Endothelial cell of umbilical vein (primary cell): Measurements from ENCODE around the gene PLA2G4E. TPM values are rescaled to one million over a fixed set of nuclear protein-coding genes. Genes with fewer than 3 reads are reported as not detected.

ENCODE experiments used
- BruUV-seq: library from RNA; stranded (reverse); fragments of 400-500 nt; replicated peaks from 2 replicates; lab custom pipeline; 2021; lab: Mats Ljungman, UMichigan
- CTCF ChIA-PET: fragments of 300-600, 350-600 bp; sonication (Branson Sonifier 250); formaldehyde crosslinking; loops from one replicate; lab custom pipeline; 2021; ENCODE audit warnings: antibody characterized with exemption, inconsistent platforms; lab: Charles Lee
- POLR2A ChIA-PET: fragments of 300-600, 350-600 bp; sonication (Branson Sonifier 250); formaldehyde crosslinking; loops from one replicate; lab custom pipeline; 2021; ENCODE audit warnings: antibody characterized with exemption, inconsistent platforms; lab: Charles Lee
- DNase-seq: peaks from one replicate; pipeline ENCODE4 v3.0.0-alpha.2; 2011; ENCODE audit warnings: low read depth, low spot score
- FAIRE-seq: peaks from 2 replicates; lab custom pipeline; 2011; peaks lifted over from hg19 to GRCh38; lab: Jason Lieb, UNC
- H2AFZ ChIP-seq: 2 replicates; pipeline ENCODE4 v1.6.0; 2012; ENCODE audit warnings: low read depth, low read length, control low read depth, inconsistent platforms
- H3K27ac ChIP-seq: 2 replicates; pipeline ENCODE4 v1.5.1; 2011; ENCODE audit warnings: low read depth, mild to moderate bottlenecking, control low read depth, low read length, moderate library complexity; ENCODE audit not compliant: insufficient read depth
- H3K27me3 ChIP-seq, 2 experiments: 2 replicates each; pipeline versions ENCODE4 v1.6.0 to v1.6.1; 2011; ENCODE audit warnings: low read length in 2 of 2, mixed read lengths in 1 of 2; ENCODE audit not compliant: control insufficient read depth in 2 of 2, insufficient read depth in 2 of 2
- H3K36me3 ChIP-seq, 2 experiments: 2 replicates in 1 of 2; 3 replicates in 1 of 2; pipeline ENCODE4 v1.5.1; 2011; ENCODE audit warnings: low read length in 2 of 2, mild to moderate bottlenecking in 1 of 2, moderate library complexity in 1 of 2; ENCODE audit not compliant: control insufficient read depth in 2 of 2, insufficient read depth in 2 of 2; ENCODE audit errors: extremely low read depth in 1 of 2
- H3K4me1 ChIP-seq: 3 replicates; pipeline ENCODE4 v1.5.1; 2011; ENCODE audit warnings: mild to moderate bottlenecking, low read length; ENCODE audit not compliant: control insufficient read depth, insufficient read depth; ENCODE audit errors: extremely low read depth
- H3K4me2 ChIP-seq: 2 replicates; pipeline ENCODE4 v1.6.1; 2011; ENCODE audit warnings: low read length, control low read depth, mixed read lengths; ENCODE audit not compliant: insufficient read depth
- H3K4me3 ChIP-seq, 3 experiments: fragments of 200-600 bp in 1 of 3; sonication (generic), shearing (Covaris generic) in 1 of 3; replicated peaks in 1 of 3; 2 replicates each; pipeline ENCODE4 v1.5.1; 2011 to 2016; ENCODE audit warnings: control low read depth in 3 of 3, low read length in 3 of 3, mild to moderate bottlenecking in 2 of 3, inconsistent platforms in 1 of 3, low read depth in 1 of 3, moderate library complexity in 1 of 3; ENCODE audit not compliant: insufficient read depth in 1 of 3
- H3K79me2 ChIP-seq: 2 replicates; pipeline ENCODE4 v1.6.0; 2012; ENCODE audit warnings: low read length, inconsistent platforms; ENCODE audit not compliant: control insufficient read depth, insufficient read depth
- H3K9ac ChIP-seq: replicated peaks from 2 replicates; pipeline ENCODE3; 2011; ENCODE audit warnings: low read length, control low read depth; ENCODE audit not compliant: insufficient read depth; ENCODE audit errors: extremely low read depth
- H3K9me1 ChIP-seq: replicated peaks from 3 replicates; pipeline ENCODE4 v1.6.0; 2011; ENCODE audit warnings: mild to moderate bottlenecking, low read length; ENCODE audit not compliant: control insufficient read depth, insufficient read depth; ENCODE audit errors: extremely low read depth
- H3K9me3 ChIP-seq: replicated peaks from 2 replicates; pipeline ENCODE4 v1.5.1; 2012; ENCODE audit warnings: low read length, inconsistent platforms; ENCODE audit not compliant: control insufficient read depth, insufficient read depth
- H4K20me1 ChIP-seq: replicated peaks from 2 replicates; pipeline ENCODE3; 2011; ENCODE audit warnings: mild to moderate bottlenecking, low read length; ENCODE audit not compliant: control insufficient read depth, insufficient read depth; ENCODE audit errors: extremely low read depth
- EZH2 ChIP-seq: IDR thresholded peaks from 2 replicates; pipeline ENCODE4 v1.6.1; 2012; ENCODE audit warnings: borderline replicate concordance, low read depth, mild to moderate bottlenecking, moderate library complexity, low read length, inconsistent platforms; ENCODE audit not compliant: severe bottlenecking
- FOS ChIP-seq: IDR thresholded peaks from 2 replicates; pipeline ENCODE4 v1.6.1; 2011; ENCODE audit warnings: mild to moderate bottlenecking, low read length, moderate library complexity, borderline replicate concordance; ENCODE audit not compliant: insufficient read depth
- GATA2 ChIP-seq: IDR thresholded peaks from 2 replicates; pipeline ENCODE4 v1.7.0; 2011; ENCODE audit warnings: low read depth, mild to moderate bottlenecking, moderate library complexity, mixed read lengths, low read length; ENCODE audit not compliant: insufficient read length, insufficient read depth
- JUN ChIP-seq: IDR thresholded peaks from 2 replicates; pipeline ENCODE4 v1.6.1; 2011; ENCODE audit warnings: borderline replicate concordance, low read depth; ENCODE audit not compliant: insufficient read length, insufficient read depth
- MYC ChIP-seq: IDR thresholded peaks from one replicate; pipeline ENCODE4 v1.6.1; 2011; ENCODE audit warnings: mild to moderate bottlenecking, low read depth, low read length
- POLR2A ChIP-seq: IDR thresholded peaks from 2 replicates; pipeline ENCODE4 v1.6.1; 2012; ENCODE audit warnings: low read depth, mild to moderate bottlenecking, control low read depth, low read length
- POLR2AphosphoS5 ChIP-seq: IDR thresholded peaks from 2 replicates; pipeline ENCODE4 v1.6.1; 2012; ENCODE audit warnings: low read depth, mild to moderate bottlenecking, control low read depth, low read length, moderate library complexity; ENCODE audit not compliant: insufficient read depth
- dilution Hi-C: fragments of 300-500 bp; cut with MboI; formaldehyde crosslinking; loops from one replicate; pipeline ENCODE4 v1.15.0; 2019; ENCODE audit warnings: low sequenced_read_pairs; ENCODE audit not compliant: extremely low pct_ligation_motif_present
- intact Hi-C: fragments of 100-400 bp; cut with micrococcal nuclease; formaldehyde crosslinking; loops from one replicate; pipeline ENCODE4 v1.10.0; 2022
- polyA plus RNA-seq, 4 experiments: library from polyadenylated mRNA; depleted of rRNA in 3 of 4; stranded (reverse) in 3 of 4; unstranded in 1 of 4; fragments of >200 nt; gene quantifications; 2 replicates each; pipeline versions ENCODE4 v1.2.1 to v1.2.3, GENCODE V29; 2011 to 2012; ENCODE audit warnings: missing spikeins in 1 of 4
- total RNA-seq: library from RNA; stranded (reverse); gene quantifications from 2 replicates; pipeline ENCODE4 v1.2.3, GENCODE V29; 2021
- TF ChIP-seq, protein P1 (sequence below): IDR thresholded peaks from 2 replicates; pipeline ENCODE4 v1.6.1; 2011; ENCODE audit not compliant: insufficient read depth, insufficient read length
- TF ChIP-seq, protein P2 (sequence below), 2 donors: IDR thresholded peaks; 1 replicate in 1 of 2; 2 replicates in 1 of 2; pipeline ENCODE4 v1.5.1; 2011; ENCODE audit warnings: low read length in 2 of 2, mild to moderate bottlenecking in 2 of 2, moderate library complexity in 2 of 2, control low read depth in 1 of 2, inconsistent platforms in 1 of 2, low read depth in 1 of 2; ENCODE audit not compliant: insufficient read depth in 1 of 2; ENCODE audit errors: extremely low read depth in 1 of 2

PLA2G4E gene
- total and polyA plus RNA-seq, 2 donors (not counting 3 experiments of a cell fraction or from before 2014, with no cell fraction given): not detected

DNA sequence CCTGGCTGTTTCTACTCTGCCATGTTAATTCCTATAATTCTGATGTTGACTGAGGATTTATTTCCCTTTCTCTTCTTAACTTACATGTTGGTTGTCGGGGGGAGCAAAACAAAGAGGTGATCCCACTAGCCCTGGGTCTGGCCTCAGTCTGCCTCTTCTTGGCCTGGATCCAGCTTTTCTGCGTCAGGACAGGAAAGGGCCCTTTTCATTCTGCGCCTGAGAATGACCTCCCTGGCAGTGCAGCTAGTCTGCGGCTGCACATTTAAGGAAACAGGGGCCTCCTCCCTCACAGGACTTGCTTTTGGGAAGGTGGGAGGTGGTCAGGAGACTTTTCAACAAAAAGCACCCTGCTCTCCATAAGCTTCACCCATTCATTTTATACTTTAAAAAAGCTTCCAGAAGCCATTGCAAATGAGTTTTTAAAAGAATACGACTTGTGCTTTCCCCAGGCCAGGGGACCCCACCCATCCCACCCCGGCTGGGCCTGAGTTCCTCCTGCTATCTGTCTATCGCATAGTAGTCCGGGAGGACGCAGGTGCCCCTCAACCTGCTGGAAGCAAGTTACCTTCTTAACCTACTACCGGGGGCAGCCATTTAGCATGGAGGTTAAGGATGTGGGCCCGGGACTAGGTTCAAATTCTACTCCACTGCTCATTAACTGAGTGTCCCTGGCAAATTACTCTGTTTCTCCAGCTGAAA lies 27.2 kb downstream of the PLA2G4E start:
- FAIRE-seq: peak; percentile 55
- H3K4me3 ChIP-seq: no peak overlapping the region

More for the DNA sequence above, 27.2 kb downstream of the PLA2G4E start:
- intact Hi-C loops (no loop called here), dilution Hi-C loops (no loop called here)
- H3K27me3 ChIP-seq: no peaks in the 10 kb centered on the region
- no peaks in the 10 kb centered on the region for H3K36me3 ChIP-seq
- no peak overlapping the region for H3K4me2 ChIP-seq
- H3K9me3 ChIP-seq: no peaks in the 10 kb centered on the region
- no peak overlapping the region for H3K9ac ChIP-seq
- no peaks in the 10 kb centered on the region for H3K9me1 ChIP-seq
- peak overlapping the region; percentile 40 for H2AFZ ChIP-seq
- H3K27ac ChIP-seq: no peak overlapping the region
- no peaks in the 10 kb centered on the region for H3K79me2 ChIP-seq
- TF ChIP-seq POLR2AphosphoS5 (no peak), POLR2A (no peak), EZH2 (no peak), GATA2 (no peak), FOS (no peak), JUN (no peak), MYC (no peak)
- TF ChIP-seq, protein P1, sequence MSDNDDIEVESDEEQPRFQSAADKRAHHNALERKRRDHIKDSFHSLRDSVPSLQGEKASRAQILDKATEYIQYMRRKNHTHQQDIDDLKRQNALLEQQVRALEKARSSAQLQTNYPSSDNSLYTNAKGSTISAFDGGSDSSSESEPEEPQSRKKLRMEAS: no peak
- TF ChIP-seq, protein P2, sequence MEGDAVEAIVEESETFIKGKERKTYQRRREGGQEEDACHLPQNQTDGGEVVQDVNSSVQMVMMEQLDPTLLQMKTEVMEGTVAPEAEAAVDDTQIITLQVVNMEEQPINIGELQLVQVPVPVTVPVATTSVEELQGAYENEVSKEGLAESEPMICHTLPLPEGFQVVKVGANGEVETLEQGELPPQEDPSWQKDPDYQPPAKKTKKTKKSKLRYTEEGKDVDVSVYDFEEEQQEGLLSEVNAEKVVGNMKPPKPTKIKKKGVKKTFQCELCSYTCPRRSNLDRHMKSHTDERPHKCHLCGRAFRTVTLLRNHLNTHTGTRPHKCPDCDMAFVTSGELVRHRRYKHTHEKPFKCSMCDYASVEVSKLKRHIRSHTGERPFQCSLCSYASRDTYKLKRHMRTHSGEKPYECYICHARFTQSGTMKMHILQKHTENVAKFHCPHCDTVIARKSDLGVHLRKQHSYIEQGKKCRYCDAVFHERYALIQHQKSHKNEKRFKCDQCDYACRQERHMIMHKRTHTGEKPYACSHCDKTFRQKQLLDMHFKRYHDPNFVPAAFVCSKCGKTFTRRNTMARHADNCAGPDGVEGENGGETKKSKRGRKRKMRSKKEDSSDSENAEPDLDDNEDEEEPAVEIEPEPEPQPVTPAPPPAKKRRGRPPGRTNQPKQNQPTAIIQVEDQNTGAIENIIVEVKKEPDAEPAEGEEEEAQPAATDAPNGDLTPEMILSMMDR (IDR thresholded peaks at IDR 0.05; ENCODE audit: extremely low read depth in 1 of 2, insufficient read depth in 1 of 2, low read depth in 1 of 2, low read length in 2 of 2): no peak
- H4K20me1 ChIP-seq: no peaks in the 10 kb centered on the region
- CTCF ChIA-PET: interaction anchor here (0.7 to 11.0 kb wide), 8 partner anchors 9 to 144 kb away, joined by 3 to 116 read pairs (median 4); no protein-coding TSS in a partner anchor
- no TSS peak for BruUV-seq
- peaks cover 5% of the 10 kb centered on the region for H3K4me1 ChIP-seq
- peak; percentile 41 for DNase-seq
- POLR2A ChIA-PET: no interaction called here
